Liver (tissue), 9 donors: ENCODE measurements around the gene SPTBN1. TPM values are rescaled to one million over a fixed set of nuclear protein-coding genes. Genes with fewer than 3 reads are reported as not detected.
"Not testable (repeated sequence)": the region's sequence is repeated elsewhere in the genome, so short reads cannot be mapped to it uniquely, and the experiment has no call there.

Source experiments
- DNase-seq: peaks from one replicate; pipeline ENCODE4 v3.0.0-alpha.2; 2017; ENCODE audit warnings: low spot score
- H3K27ac ChIP-seq, 2 donors: one replicate each; pipeline ENCODE4 v1.7.0; 2013; ENCODE audit warnings: inconsistent platforms in 2 of 2, low read length in 2 of 2, control low read depth in 1 of 2, low read depth in 1 of 2, mild to moderate bottlenecking in 1 of 2
- H3K27me3 ChIP-seq, 4 donors: one replicate each; pipeline versions ENCODE4 v1.6.1 to v1.7.0; 2013; ENCODE audit warnings: low read length in 3 of 4, inconsistent platforms in 1 of 4, mild to moderate bottlenecking in 1 of 4, moderate library complexity in 1 of 4; ENCODE audit not compliant: control insufficient read depth in 4 of 4, insufficient read depth in 4 of 4
- H3K36me3 ChIP-seq, 4 donors: one replicate each; pipeline versions ENCODE4 v1.6.1 to v1.7.0; 2013; ENCODE audit warnings: low read length in 3 of 4, mild to moderate bottlenecking in 3 of 4, low read depth in 1 of 4, moderate library complexity in 1 of 4; ENCODE audit not compliant: control insufficient read depth in 4 of 4, insufficient read depth in 3 of 4
- H3K4me1 ChIP-seq, 4 donors: one replicate each; pipeline versions ENCODE4 v1.6.1 to v1.7.0; 2013; ENCODE audit warnings: low read length in 3 of 4, mild to moderate bottlenecking in 3 of 4, moderate library complexity in 1 of 4; ENCODE audit not compliant: control insufficient read depth in 4 of 4, insufficient read depth in 4 of 4
- H3K4me3 ChIP-seq, 3 donors: one replicate each; pipeline versions ENCODE4 v1.6.1 to v1.7.0; 2013; ENCODE audit warnings: low read length in 3 of 3, control low read depth in 1 of 3, low read depth in 1 of 3, mild to moderate bottlenecking in 1 of 3
- H3K9ac ChIP-seq, 2 donors: one replicate each; pipeline ENCODE4 v1.7.0; 2013; ENCODE audit warnings: low read length in 2 of 2, mild to moderate bottlenecking in 2 of 2, moderate library complexity in 2 of 2, control low read depth in 1 of 2, low read depth in 1 of 2
- H3K9me3 ChIP-seq, 4 donors: one replicate each; pipeline versions ENCODE4 v1.6.1 to v1.7.0; 2013; ENCODE audit warnings: low read length in 3 of 4; ENCODE audit not compliant: control insufficient read depth in 4 of 4
- EGR1 ChIP-seq, 2 donors: IDR thresholded peaks; 2 replicates each; pipeline ENCODE4 v1.6.1; 2016 to 2018; ENCODE audit warnings: antibody characterized with exemption in 2 of 2, low read depth in 2 of 2
- FOXA1 ChIP-seq: IDR thresholded peaks from 2 replicates; pipeline ENCODE4 v1.6.1; 2016; ENCODE audit warnings: antibody characterized with exemption
- FOXA2 ChIP-seq: IDR thresholded peaks from 2 replicates; pipeline ENCODE4 v1.6.1; 2016; ENCODE audit warnings: antibody characterized with exemption
- GABPA ChIP-seq, 2 donors: IDR thresholded peaks in 1 of 2; conservative IDR thresholded peaks in 1 of 2; 2 replicates each; pipeline ENCODE4 v1.6.1; 2016; ENCODE audit warnings: antibody characterized with exemption in 2 of 2, mild to moderate bottlenecking in 1 of 2, moderate library complexity in 1 of 2
- HNF4A ChIP-seq, 2 donors: conservative IDR thresholded peaks; 2 replicates each; pipeline ENCODE4 v1.6.1; 2016; ENCODE audit warnings: antibody characterized with exemption in 2 of 2, mild to moderate bottlenecking in 2 of 2
- HNF4G ChIP-seq: IDR thresholded peaks from 2 replicates; pipeline ENCODE4 v1.6.1; 2016; ENCODE audit warnings: antibody characterized with exemption
- JUND ChIP-seq, 2 donors: IDR thresholded peaks; 2 replicates each; pipeline ENCODE4 v1.6.1; 2016; ENCODE audit warnings: antibody characterized with exemption in 2 of 2
- NR2F2 ChIP-seq: IDR thresholded peaks from 2 replicates; pipeline ENCODE4 v1.6.1; 2016; ENCODE audit warnings: antibody characterized with exemption
- RAD21 ChIP-seq, 2 donors: IDR thresholded peaks; 2 replicates each; pipeline ENCODE4 v1.6.1; 2016; ENCODE audit warnings: antibody characterized with exemption in 2 of 2, mild to moderate bottlenecking in 2 of 2
- SP1 ChIP-seq: IDR thresholded peaks from 2 replicates; pipeline ENCODE4 v1.6.1; 2018; ENCODE audit warnings: antibody characterized with exemption, mild to moderate bottlenecking
- TAF1 ChIP-seq: conservative IDR thresholded peaks from 2 replicates; pipeline ENCODE4 v1.6.1; 2016; ENCODE audit warnings: antibody characterized with exemption, mild to moderate bottlenecking
- YY1 ChIP-seq: IDR thresholded peaks from 2 replicates; pipeline ENCODE4 v1.6.1; 2016; ENCODE audit warnings: antibody characterized with exemption, mild to moderate bottlenecking
- WGBS: extraction: QIAGEN DNeasy Blood & Tissue Kit; methylation state at CpG from one replicate; pipeline ENCODE4 v1.1.7; 2013; 5-methylcytosine and 5-hydroxymethylcytosine counted together
- polyA plus RNA-seq, 2 donors: library from polyadenylated mRNA; stranded (reverse) in 1 of 2; unstranded in 1 of 2; fragments of 200-250 nt in 1 of 2; fragments of >200 nt in 1 of 2; fragmentation: Nextera tagmentation in 1 of 2; extraction: Ambion mirVana in 1 of 2; gene quantifications; one replicate each; pipeline versions ENCODE4 v1.2.1 to v1.2.3, GENCODE V29; 2013 to 2015
- total RNA-seq, 2 donors: library from RNA; depleted of rRNA; stranded (reverse); fragments of >200 nt; gene quantifications; one replicate each; pipeline ENCODE4 v1.2.3, GENCODE V29; 2014
- TF ChIP-seq, protein P1 (sequence below): IDR thresholded peaks from 2 replicates; pipeline ENCODE4 v1.6.1; 2016; ENCODE audit warnings: antibody characterized with exemption
- TF ChIP-seq, protein P2 (sequence below): IDR thresholded peaks from 2 replicates; pipeline ENCODE4 v1.6.1; 2016; ENCODE audit warnings: antibody characterized with exemption
- TF ChIP-seq, protein P3 (sequence below): fragments of 150-350 bp; IDR thresholded peaks from 2 replicates; pipeline ENCODE4 v1.5.1; 2017; ENCODE audit warnings: improper control_type of control experiment, low read depth, low read length; ENCODE audit not compliant: missing input control
- TF ChIP-seq, protein P4 (sequence below): IDR thresholded peaks from 2 replicates; pipeline ENCODE4 v1.6.1; 2016; ENCODE audit warnings: antibody characterized with exemption
- donor health status: healthy.
- donor health status: healthy.
- donor health status: healthy.
- donor health status: healthy.
- donor health status: healthy.

Gene SPTBN1
- total and polyA plus RNA-seq, 4 donors = 44.8 to 191 (median 75.9) TPM

DNA sequence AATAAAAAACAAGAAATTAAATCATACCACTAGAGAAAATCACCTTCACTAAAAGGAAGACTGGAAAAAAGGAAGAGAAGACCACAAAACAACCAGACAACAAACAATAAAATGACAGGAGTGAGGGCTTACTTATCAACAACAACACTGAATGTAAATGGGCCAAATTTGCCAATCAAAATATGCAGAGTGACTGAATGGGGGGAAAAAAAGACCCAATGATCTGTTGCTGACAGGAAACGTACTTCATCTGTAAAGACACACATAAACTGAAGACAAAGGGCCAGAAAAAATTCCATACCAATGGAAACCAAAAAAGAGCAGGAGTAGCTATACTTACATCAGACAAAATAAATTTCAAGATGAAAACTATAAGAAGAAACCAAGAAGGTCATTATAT is 241.8 kb downstream of the SPTBN1 start:
- H3K36me3 ChIP-seq = no peaks in the 10 kb centered on the region
- no peak for DNase-seq
- H3K27me3 ChIP-seq = no peaks in the 10 kb centered on the region
- 88% methylated on average over 1 of the region's 1 CpG for WGBS
- H3K9me3 ChIP-seq = no peaks in the 10 kb centered on the region
- TF ChIP-seq JUND (IDR thresholded peaks at IDR 0.05) (no peak), SP1 (no peak), RAD21 (IDR thresholded peaks at IDR 0.05) (no peak), NR2F2 (no peak), FOXA1 (no peak), HNF4A (conservative IDR thresholded peaks at IDR 0.05) (no peak), TAF1 (no peak), GABPA (IDR thresholded peaks at IDR 0.05 in 1 of 2, conservative IDR thresholded peaks at IDR 0.05 in 1 of 2) (no peak), FOXA2 (no peak)
- TF ChIP-seq, protein P1, sequence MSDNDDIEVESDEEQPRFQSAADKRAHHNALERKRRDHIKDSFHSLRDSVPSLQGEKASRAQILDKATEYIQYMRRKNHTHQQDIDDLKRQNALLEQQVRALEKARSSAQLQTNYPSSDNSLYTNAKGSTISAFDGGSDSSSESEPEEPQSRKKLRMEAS = no peak
- TF ChIP-seq, protein P2, sequence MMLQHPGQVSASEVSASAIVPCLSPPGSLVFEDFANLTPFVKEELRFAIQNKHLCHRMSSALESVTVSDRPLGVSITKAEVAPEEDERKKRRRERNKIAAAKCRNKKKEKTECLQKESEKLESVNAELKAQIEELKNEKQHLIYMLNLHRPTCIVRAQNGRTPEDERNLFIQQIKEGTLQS = no peak
- no peaks in the 10 kb centered on the region for H3K4me1 ChIP-seq
- no peak overlapping the region for H3K27ac ChIP-seq
- no peak overlapping the region for H3K4me3 ChIP-seq
- H3K9ac ChIP-seq = no peak overlapping the region

DNA sequence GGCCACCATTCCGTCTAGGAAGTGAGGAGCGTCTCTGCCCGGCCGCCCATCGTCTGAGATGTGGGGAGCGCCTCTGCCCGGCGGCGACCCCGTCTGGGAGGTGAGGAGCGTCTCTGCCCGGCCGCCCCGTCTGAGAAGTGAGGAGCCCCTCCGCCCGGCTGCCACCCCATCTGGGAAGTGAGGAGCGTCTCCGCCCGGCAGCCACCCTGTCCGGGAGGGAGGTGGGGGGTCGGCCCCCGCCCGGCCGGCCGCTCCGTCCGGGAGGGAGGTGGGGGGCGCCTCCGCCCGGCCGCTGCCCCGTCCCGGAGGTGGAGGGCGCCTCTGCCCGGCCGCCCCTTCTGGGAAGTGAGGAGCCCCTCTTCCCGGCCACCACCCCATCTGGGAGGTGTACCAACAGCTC is 242.8 kb downstream of the SPTBN1 start:
- 98% methylated on average over 37 of the region's 37 CpGs for WGBS
- not testable (repeated sequence) for H3K27me3 ChIP-seq, H3K4me3 ChIP-seq, H3K27ac ChIP-seq, H3K9ac ChIP-seq, DNase-seq, H3K4me1 ChIP-seq, H3K9me3 ChIP-seq, H3K36me3 ChIP-seq

DNA sequence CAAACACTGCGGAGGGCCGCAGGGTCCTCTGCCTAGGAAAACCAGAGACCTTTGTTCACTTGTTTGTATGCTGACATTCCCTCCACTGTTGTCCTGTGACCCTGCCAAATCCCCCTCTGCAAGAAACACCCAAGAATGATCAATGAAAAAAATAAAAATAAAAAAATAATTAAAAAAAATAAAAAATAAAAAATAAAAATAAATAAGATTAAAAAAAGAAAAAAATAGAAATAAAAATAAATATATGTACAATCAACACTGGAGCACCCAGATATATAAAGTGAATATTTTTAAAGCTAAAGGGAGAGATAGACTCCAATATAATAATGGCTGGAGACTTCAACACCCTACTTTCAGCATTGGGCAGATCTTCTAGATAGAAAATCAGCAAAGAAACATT is 243.5 kb downstream of the SPTBN1 start:
- no peak for DNase-seq
- 89% methylated on average over 2 of the region's 2 CpGs for WGBS
- no peak overlapping the region for H3K27ac ChIP-seq
- H3K36me3 ChIP-seq = no peaks in the 10 kb centered on the region
- TF ChIP-seq TAF1 (no peak), EGR1 (IDR thresholded peaks at IDR 0.05; ENCODE audit: low read depth in 2 of 2) (no peak), GABPA (IDR thresholded peaks at IDR 0.05 in 1 of 2, conservative IDR thresholded peaks at IDR 0.05 in 1 of 2) (no peak), FOXA2 (no peak), NR2F2 (no peak), YY1 (no peak), FOXA1 (no peak), RAD21 (IDR thresholded peaks at IDR 0.05) (no peak), HNF4G (no peak), JUND (IDR thresholded peaks at IDR 0.05) (no peak)
- TF ChIP-seq, protein P2 = no peak
- TF ChIP-seq, protein P3, sequence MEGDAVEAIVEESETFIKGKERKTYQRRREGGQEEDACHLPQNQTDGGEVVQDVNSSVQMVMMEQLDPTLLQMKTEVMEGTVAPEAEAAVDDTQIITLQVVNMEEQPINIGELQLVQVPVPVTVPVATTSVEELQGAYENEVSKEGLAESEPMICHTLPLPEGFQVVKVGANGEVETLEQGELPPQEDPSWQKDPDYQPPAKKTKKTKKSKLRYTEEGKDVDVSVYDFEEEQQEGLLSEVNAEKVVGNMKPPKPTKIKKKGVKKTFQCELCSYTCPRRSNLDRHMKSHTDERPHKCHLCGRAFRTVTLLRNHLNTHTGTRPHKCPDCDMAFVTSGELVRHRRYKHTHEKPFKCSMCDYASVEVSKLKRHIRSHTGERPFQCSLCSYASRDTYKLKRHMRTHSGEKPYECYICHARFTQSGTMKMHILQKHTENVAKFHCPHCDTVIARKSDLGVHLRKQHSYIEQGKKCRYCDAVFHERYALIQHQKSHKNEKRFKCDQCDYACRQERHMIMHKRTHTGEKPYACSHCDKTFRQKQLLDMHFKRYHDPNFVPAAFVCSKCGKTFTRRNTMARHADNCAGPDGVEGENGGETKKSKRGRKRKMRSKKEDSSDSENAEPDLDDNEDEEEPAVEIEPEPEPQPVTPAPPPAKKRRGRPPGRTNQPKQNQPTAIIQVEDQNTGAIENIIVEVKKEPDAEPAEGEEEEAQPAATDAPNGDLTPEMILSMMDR = no peak
- TF ChIP-seq, protein P4, sequence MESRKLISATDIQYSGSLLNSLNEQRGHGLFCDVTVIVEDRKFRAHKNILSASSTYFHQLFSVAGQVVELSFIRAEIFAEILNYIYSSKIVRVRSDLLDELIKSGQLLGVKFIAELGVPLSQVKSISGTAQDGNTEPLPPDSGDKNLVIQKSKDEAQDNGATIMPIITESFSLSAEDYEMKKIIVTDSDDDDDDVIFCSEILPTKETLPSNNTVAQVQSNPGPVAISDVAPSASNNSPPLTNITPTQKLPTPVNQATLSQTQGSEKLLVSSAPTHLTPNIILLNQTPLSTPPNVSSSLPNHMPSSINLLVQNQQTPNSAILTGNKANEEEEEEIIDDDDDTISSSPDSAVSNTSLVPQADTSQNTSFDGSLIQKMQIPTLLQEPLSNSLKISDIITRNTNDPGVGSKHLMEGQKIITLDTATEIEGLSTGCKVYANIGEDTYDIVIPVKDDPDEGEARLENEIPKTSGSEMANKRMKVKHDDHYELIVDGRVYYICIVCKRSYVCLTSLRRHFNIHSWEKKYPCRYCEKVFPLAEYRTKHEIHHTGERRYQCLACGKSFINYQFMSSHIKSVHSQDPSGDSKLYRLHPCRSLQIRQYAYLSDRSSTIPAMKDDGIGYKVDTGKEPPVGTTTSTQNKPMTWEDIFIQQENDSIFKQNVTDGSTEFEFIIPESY = no peak
- H3K4me1 ChIP-seq = peaks cover 0 to 4% (median 0%) of the 10 kb centered on the region in 4 donors
- no peak overlapping the region for H3K9ac ChIP-seq
- no peaks in the 10 kb centered on the region for H3K9me3 ChIP-seq
- H3K27me3 ChIP-seq = no peaks in the 10 kb centered on the region
- no peak overlapping the region for H3K4me3 ChIP-seq
